Measurements from ENCODE around the gene NDOR1.

The NDOR1 gene

DNA sequence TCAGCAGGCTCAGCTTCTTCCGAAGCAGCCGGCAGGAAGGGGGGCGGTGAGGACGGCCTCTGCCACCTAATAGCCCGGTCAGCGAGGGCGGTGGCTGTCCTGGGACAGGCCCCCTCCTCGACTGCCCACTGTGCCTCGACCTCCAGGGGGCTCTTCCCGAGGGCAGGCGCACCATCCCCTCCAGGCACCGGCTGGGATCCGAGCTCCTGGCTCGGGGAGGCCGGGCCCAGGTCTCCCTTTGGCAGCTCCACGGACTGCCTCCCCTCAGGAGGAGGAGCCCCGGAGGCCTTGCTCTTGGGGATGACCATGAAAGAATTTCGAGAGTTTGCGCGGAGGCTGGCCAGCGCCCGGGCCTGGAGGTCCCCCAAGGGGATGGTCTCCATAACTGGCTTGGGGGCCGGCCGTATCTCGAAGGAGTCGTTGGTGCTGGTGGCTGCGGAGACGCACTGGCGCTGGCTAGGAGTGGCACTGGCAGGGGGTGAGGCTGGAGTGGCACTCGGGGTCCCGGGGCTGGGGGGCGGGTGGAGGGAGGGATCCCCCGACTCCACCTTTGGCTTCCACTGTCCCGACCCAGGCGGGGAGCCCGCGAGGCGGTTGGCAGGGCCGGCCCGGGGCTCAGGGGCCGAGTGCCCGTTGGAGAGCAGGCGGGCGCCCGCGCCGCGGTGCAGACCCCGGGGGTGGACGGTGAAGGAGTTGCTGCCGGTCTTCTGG is 5.9 kb upstream of the NDOR1 start:
- DNase-seq: no peak

- peak; percentile 96 for DNase-seq
Observed at GRCh38 chr9:137200311-137201204, 4.9 kb upstream of the NDOR1 start, which contains the start of gene TPRN. TSS of gene TPRN (minus strand) at chr9:137200741. CDS start at chr9:137200711, 30 bp downstream.

GRCh38 chr9:137201205-137201868 is 4.2 kb upstream of the NDOR1 start:
- DNase-seq: no peak

- DNase-seq: no peak
Observed at GRCh38 chr9:137202966-137203365, 2.5 kb upstream of the NDOR1 start.

GRCh38 chr9:137204731-137205125 is 772 bp upstream of the NDOR1 start:
- no peak for DNase-seq

GRCh38 chr9:137206602-137207001 is 1.1 kb downstream of the NDOR1 start:
- no peak for DNase-seq

- no peak for DNase-seq
Observed at GRCh38 chr9:137211532-137211931, 6.0 kb downstream of the NDOR1 start.

- DNase-seq: no peak
Observed at GRCh38 chr9:137212520-137212919, 7.0 kb downstream of the NDOR1 start.

DNA sequence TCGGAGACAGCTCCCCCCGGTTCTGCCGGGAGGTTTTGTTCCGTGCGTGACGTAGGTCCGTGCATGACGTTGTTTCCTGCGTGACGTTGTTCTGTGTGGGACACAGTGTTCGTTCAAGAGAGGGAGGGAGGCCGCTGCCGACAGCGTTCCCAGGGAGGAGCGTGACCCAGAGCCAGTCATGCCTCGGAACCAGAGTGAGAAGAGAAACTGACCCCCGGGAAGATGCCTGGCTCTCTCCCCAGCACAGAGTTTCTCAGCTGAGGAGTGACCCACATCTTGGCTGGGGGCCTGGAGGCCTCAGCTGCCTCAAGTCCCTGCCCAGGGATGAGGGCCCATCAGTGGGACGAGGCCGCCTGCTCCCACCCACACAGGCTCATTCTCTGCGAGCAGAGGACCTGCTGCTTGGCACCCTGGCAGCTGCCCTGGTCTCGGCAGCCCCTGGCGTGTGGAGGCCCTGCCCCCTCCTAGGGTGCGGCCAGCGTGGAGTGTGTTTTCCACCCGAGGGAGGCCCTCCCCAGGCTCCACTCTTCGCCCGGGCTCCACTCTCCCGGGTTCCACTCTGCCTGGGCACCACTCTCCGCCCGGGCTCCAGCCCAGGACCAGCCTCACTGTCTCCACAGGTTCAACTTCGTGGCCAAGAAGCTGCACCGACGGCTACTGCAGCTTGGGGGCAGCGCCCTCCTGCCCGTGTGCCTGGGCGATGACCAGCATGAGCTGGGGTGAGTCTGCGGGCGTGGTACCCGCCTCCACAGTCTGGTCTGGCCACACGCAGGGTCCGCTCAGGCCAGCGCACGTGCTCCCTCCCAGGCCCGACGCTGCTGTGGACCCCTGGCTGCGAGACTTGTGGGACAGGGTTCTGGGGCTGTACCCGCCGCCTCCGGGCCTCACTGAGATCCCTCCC is 7.9 kb downstream of the NDOR1 start:
- no peak for DNase-seq

GRCh38 chr9:137214620-137215019 is 9.1 kb downstream of the NDOR1 start:
- DNase-seq: no peak

DNA sequence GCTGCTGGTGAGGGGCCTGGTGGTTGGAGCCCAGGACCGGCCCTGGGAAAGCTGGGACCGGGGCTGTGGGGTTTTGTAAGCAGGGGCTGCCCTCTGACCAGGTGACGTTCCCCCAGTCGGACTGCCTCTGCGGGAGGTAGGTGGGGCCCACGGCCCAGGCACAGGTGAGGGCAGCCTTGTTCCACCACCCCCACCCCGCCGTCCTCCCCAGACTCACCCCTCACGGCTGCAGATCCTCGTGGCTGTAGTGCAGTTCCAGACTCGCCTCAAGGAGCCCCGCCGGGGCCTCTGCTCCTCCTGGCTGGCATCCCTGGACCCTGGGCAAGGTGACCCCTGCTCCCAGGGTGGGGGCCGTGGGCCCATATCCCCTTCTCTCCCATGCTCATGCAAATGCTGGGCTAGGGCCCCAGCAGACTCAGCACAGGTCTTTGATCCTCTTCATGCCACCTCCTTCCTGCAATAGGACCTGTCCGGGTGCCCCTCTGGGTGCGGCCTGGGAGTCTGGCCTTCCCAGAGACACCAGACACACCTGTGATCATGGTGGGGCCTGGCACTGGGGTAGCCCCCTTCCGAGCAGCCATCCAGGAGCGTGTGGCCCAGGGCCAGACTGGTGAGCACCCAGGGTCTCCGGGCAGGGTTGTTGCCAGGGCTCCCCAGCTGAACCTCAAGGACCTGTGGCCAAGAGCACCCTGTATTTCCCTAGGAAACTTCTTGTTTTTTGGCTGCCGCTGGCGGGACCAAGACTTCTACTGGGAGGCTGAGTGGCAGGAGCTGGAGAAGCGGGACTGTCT is 9.9 kb downstream of the NDOR1 start:
- DNase-seq: no peak

DNA sequence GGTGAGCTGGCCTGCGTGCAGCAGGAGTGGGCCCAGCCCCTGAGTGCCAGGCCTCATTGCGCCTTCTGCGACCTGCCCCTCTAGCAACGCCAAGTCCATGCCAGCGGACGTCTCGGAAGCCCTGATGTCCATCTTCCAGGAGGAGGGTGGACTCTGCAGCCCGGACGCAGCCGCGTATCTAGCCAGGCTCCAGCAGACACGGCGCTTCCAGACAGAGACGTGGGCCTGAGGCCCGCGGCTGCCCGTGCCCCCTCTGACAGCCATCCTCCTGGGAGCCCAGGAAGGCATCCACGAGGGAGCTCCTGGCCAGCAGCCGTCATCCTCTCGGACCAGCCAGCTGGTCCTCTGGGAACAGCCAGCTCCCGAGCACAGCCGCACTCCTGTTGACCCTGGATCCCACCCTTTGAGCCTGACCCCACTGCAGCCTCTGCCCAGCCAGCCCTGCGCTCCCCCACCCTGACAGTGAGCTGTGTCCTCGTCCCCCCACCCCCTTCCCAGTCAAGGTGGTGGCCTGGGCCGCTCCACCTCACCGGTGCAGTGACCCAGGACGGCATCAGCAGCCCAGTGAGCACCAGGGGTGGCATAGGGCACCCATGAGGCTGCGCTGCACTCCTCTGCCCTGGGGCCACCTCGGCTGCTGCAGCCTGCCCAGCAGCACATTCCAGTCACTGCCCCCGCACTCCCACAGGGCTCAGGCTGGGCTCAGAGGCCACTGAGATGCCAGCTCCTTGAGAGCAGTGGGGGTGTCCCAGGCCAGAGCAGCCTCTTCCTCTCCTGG is 10.9 kb downstream of the NDOR1 start:
- DNase-seq: no peak

DNA sequence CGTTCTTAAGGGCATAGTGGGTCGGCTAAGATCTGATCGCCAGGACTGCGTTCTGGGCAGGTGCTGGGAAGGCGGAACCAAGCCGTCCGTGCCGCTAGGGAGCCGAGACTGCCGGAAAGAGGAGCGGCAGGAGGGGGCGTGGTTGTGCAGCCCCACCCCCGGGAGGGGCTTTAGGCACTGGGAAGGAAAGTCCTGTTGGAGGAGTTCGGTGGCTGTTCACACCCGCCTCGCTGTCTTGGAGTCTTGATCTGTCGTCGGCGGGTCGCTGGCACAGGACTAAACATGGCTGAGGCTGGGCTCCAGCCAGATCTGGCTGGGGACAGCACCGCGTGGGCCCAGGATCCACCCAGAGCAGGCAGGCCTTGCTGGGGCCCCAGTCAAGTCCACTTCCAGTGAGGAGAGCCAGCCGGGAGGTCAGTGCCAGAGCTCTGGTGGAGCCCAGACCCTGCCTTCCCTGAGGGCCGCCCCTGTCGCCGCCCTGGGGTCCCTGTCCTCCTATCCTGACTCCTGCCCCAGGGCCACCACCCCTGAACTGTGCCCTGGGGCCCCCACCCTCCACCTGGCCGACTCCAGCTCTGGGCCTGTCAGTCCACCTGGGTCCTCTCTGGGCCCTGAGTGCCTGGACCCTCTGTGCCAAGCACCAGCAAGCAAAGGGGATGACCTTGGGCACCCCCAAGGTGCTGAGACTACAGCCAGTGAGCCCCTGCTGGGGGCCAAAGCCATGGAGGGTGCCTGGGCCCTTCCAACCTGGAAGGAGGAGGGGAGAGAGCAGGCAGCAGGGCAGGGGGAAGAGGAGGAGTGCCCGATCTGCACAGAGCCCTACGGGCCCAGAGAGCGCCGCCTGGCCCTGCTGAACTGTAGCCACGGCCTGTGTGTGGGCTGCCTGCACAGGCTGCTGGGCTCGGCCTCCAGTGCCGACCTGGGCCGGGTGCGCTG is 12.0 kb downstream of the NDOR1 start:
- no peak for DNase-seq

DNA sequence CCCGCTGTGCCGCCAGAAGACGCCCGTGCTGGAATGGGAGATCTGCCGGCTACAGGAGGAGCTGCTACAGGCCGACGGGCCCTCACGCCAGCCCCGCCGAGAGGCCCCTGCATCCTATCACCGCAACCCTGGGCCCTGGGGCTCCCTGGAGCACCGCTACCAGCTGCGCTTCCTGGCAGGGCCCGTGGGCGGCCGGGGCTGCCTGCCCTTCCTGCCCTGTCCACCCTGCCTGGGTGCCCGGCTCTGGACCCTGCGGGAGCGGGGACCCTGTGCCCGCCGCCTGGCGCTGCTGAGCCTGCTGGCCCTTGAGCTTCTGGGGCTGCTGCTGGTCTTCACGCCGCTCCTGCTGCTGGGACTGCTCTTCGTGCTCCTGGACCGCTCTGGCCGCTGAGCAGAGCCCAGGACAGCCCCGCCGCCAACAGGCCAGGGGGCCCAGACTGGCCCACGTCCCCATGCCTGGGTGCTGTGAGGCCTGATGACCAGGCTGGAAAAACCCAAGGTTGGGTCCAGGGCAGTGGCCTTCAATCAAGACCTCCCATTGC is 12.8 kb downstream of the NDOR1 start:
- no peak for DNase-seq

DNA sequence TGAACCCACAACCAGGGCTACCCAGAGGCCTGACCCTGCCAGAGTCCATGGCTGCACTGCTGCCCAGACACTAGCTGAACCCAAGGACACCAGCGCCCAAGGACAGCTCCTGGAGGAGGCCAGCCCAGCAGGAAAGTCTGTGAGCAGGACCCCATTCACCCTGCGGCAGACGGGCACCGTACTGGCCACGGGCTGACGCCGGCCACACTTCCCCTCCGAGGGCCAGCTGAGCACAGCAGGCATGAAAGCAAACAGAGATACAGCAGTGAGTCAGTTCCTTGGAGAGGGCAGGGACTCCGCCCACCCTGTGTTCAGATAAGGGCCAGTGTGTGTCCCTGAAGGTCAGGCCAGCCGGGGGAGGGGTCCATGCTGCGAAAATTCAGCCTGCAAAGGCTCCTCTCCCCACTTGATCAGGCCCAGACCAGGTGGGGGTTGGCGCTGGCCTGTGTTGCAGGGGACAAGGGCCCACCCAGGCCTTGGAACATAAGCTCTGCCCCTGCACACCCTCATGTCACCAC is 13.3 kb downstream of the NDOR1 start:
- DNase-seq: no peak

- DNase-seq: no peak
Observed at GRCh38 chr9:137219757-137220316, 14.3 kb downstream of the NDOR1 start.

GRCh38 chr9:137220317-137221094 is 15.0 kb downstream of the NDOR1 start:
- no peak for DNase-seq

GRCh38 chr9:137221095-137221505 is 15.6 kb downstream of the NDOR1 start:
- no peak for DNase-seq
